ENCODE measurements around the gene RDH14.

RDH14 gene

DNA sequence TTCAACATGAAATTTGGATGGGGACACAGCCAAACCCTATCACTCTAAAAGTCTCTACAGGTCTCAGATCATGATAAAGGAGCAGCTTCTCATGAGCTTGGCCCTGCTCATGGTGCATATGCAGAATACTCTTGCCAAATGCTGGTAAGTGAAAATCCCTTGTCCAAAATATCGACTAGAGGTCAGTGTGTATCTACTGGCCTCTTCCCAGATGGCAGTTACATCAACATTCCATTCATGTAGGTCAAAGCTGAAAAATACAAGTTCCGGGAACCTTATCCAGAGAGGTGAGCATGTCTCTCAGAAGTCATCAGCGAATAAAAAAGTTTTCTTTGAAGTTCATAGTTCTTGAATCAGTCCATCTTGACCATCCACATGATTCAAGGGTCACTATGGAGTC is 36.5 kb upstream of the RDH14 start:
- Histone ChIP-seq H3K36me3 (ENCODE audit: control insufficient read depth, insufficient read depth, low read length) (no peaks in the 10 kb centered on the region), H3K27me3 (replicated peaks; ENCODE audit: control insufficient read depth, insufficient read depth, low read length) (no peaks in the 10 kb centered on the region), H3K4me3 (replicated peaks; ENCODE audit: low read depth, low read length) (no peak overlapping the region)
- no peak for DNase-seq (ENCODE audit: extremely low read depth, insufficient read length)
- TF ChIP-seq, protein P1, sequence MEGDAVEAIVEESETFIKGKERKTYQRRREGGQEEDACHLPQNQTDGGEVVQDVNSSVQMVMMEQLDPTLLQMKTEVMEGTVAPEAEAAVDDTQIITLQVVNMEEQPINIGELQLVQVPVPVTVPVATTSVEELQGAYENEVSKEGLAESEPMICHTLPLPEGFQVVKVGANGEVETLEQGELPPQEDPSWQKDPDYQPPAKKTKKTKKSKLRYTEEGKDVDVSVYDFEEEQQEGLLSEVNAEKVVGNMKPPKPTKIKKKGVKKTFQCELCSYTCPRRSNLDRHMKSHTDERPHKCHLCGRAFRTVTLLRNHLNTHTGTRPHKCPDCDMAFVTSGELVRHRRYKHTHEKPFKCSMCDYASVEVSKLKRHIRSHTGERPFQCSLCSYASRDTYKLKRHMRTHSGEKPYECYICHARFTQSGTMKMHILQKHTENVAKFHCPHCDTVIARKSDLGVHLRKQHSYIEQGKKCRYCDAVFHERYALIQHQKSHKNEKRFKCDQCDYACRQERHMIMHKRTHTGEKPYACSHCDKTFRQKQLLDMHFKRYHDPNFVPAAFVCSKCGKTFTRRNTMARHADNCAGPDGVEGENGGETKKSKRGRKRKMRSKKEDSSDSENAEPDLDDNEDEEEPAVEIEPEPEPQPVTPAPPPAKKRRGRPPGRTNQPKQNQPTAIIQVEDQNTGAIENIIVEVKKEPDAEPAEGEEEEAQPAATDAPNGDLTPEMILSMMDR (IDR thresholded peaks at IDR 0.05; ENCODE audit: insufficient read depth, low read length, poor library complexity, severe bottlenecking) = no peak

DNA sequence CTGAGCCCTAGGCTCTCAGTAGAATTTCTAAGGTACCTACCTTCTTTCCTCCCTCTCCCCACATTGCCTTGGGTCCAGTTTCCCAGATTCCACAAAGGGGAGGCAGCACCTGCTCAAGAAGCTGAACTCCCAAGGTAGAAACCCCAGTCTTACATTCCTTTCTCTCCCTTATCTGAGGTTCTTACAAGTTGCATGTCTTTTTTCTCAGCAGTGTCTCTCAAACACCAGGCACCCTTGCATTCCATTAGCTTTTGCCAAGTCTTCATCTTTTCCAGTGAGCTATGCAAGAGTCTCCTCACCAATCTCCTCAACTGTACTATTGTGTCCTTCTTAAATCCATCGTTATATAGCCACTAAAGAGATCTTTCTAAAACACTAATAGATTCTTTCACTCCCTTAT is 33.0 kb upstream of the RDH14 start:
- Histone ChIP-seq H3K4me3 (replicated peaks; ENCODE audit: low read depth, low read length) (no peak overlapping the region), H3K36me3 (ENCODE audit: control insufficient read depth, insufficient read depth, low read length) (no peaks in the 10 kb centered on the region), H3K27me3 (replicated peaks; ENCODE audit: control insufficient read depth, insufficient read depth, low read length) (no peaks in the 10 kb centered on the region)
- no peak for DNase-seq (ENCODE audit: extremely low read depth, insufficient read length)
- TF ChIP-seq, protein P1 (IDR thresholded peaks at IDR 0.05; ENCODE audit: insufficient read depth, low read length, poor library complexity, severe bottlenecking) = no peak

DNA sequence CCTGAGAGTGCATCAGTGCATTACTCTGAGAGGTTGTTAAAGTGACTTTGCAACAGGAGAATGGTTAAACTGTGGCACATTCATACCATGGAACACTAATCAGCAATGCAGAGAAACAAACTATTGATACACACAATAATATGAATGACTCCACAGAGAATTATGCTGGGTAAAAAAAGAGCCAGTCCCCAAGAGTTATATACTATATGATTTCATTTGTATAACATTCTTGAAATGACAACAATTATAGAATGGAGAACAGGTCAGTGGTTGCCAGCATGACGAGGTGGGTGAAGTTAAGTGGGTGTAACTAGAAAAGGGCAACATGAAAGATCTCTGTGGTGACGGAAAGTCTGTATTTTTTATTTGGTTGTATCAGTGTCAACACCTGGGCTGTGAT is 31.9 kb upstream of the RDH14 start:
- Histone ChIP-seq H3K27me3 (replicated peaks; ENCODE audit: control insufficient read depth, insufficient read depth, low read length) (no peaks in the 10 kb centered on the region), H3K4me3 (replicated peaks; ENCODE audit: low read depth, low read length) (no peak overlapping the region), H3K36me3 (ENCODE audit: control insufficient read depth, insufficient read depth, low read length) (no peaks in the 10 kb centered on the region)
- DNase-seq (ENCODE audit: extremely low read depth, insufficient read length) = no peak
- TF ChIP-seq, protein P1 (IDR thresholded peaks at IDR 0.05; ENCODE audit: insufficient read depth, low read length, poor library complexity, severe bottlenecking) = no peak

DNA sequence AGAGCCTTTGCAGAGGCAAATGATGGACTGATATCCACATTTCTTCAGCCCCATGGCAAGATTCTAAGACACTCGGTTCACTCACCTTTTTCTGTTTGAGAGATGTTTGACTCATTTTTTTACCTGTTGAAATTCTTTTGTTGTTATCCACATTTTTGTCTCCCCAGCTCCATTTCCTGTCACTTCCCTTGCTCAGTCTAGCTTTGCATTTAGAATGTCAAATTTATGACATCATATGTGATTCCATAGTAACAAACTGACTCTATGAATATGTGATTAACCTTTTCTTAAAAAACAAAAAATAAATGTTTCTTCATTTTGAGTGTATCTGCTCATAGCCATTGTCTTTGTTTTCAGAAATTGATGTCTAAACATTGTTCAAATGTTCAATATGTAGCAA is 28.9 kb upstream of the RDH14 start, which contains the start of gene NT5C1B:
Gene NT5C1B, minus strand, starts transcription at position 216 of the 400 bp plus-strand sequence. Its CDS starts 101 bp downstream, at position 115.
- TF ChIP-seq, protein P1 (IDR thresholded peaks at IDR 0.05; ENCODE audit: insufficient read depth, low read length, poor library complexity, severe bottlenecking) = no peak
- H3K4me3 ChIP-seq (replicated peaks; ENCODE audit: low read depth, low read length) = no peak within 1 kb of the TSS
- no peaks in the 10 kb centered on the region for H3K27me3 ChIP-seq (replicated peaks; ENCODE audit: control insufficient read depth, insufficient read depth, low read length)
- H3K36me3 ChIP-seq (ENCODE audit: control insufficient read depth, insufficient read depth, low read length) = no peaks in the 10 kb centered on the region
- DNase-seq (ENCODE audit: extremely low read depth, insufficient read length) = no peak

DNA sequence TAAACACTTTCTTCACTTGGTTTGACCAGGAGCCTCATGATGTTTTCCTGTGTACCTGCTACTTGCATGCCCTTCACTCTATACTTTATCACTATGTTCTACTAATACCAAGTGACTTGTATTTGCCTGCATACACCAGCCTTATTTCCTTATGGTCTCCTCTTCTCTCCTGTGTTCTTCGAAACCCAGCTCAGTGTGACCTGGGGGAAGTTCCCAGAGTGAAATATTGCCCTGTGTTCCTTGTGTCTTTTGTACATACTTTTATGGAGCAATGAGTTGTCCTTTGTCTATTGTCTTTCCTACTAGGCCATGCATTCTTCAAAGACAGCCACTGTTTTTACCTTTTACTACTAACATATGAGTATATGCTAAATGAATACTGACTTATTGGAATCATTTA is 28.3 kb upstream of the RDH14 start:
- TF ChIP-seq, protein P1 (IDR thresholded peaks at IDR 0.05; ENCODE audit: insufficient read depth, low read length, poor library complexity, severe bottlenecking) = no peak
- no peak for DNase-seq (ENCODE audit: extremely low read depth, insufficient read length)
- Histone ChIP-seq H3K27me3 (replicated peaks; ENCODE audit: control insufficient read depth, insufficient read depth, low read length) (no peaks in the 10 kb centered on the region), H3K36me3 (ENCODE audit: control insufficient read depth, insufficient read depth, low read length) (no peaks in the 10 kb centered on the region), H3K4me3 (replicated peaks; ENCODE audit: low read depth, low read length) (no peak overlapping the region)

DNA sequence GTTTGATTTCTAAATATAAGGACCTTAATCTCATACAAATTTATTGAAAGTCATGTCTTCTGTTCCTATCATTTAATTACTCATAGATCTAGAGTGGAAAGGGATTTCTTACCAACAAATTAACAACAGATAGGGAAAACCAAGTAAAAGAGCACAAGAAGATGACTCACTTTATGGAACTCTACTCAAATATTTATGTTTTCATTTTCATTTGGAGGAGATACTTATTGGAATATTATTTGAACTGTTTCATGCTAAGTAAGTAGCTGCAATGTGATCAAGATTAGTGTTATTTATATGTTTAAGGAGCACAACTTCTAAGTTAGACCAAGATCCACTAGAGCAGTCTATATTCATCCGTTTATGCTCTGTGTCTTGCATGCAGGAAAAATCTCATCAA is 27.6 kb upstream of the RDH14 start:
- H3K27me3 ChIP-seq (replicated peaks; ENCODE audit: control insufficient read depth, insufficient read depth, low read length) = no peaks in the 10 kb centered on the region
- no peaks in the 10 kb centered on the region for H3K36me3 ChIP-seq (ENCODE audit: control insufficient read depth, insufficient read depth, low read length)
- TF ChIP-seq, protein P1 (IDR thresholded peaks at IDR 0.05; ENCODE audit: insufficient read depth, low read length, poor library complexity, severe bottlenecking) = no peak
- DNase-seq (ENCODE audit: extremely low read depth, insufficient read length) = no peak
- no peak overlapping the region for H3K4me3 ChIP-seq (replicated peaks; ENCODE audit: low read depth, low read length)

Data from GM06990 (cell line).